Measurements from ENCODE around the gene TMEM145. TPM values are rescaled to one million over a fixed set of nuclear protein-coding genes. Genes with fewer than 3 reads are reported as not detected.

TMEM145 gene
- total RNA-seq, 4 donors from 2014 or later = not detected

DNA sequence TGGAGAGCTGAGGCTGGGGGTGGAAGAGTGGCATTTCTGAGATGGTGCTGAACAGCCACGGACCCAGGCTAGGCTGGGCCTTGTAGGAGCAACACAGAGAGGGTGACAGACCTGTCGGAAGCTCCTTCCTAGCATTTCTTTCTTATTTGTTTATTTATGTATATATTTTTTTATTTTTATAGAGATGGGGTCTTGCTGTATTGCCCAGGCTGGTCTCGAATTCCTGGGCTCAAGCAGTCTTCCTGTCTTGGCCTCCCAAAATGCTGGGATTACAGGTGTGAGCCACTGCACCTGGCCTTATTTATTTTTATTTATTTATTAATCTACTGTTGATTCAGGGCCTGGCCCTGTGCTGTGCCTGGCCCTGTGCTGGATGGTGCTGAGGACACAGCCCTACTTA is 37.6 kb upstream of the TMEM145 start:
- TF ChIP-seq, protein P1, sequence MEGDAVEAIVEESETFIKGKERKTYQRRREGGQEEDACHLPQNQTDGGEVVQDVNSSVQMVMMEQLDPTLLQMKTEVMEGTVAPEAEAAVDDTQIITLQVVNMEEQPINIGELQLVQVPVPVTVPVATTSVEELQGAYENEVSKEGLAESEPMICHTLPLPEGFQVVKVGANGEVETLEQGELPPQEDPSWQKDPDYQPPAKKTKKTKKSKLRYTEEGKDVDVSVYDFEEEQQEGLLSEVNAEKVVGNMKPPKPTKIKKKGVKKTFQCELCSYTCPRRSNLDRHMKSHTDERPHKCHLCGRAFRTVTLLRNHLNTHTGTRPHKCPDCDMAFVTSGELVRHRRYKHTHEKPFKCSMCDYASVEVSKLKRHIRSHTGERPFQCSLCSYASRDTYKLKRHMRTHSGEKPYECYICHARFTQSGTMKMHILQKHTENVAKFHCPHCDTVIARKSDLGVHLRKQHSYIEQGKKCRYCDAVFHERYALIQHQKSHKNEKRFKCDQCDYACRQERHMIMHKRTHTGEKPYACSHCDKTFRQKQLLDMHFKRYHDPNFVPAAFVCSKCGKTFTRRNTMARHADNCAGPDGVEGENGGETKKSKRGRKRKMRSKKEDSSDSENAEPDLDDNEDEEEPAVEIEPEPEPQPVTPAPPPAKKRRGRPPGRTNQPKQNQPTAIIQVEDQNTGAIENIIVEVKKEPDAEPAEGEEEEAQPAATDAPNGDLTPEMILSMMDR (IDR thresholded peaks at IDR 0.05; ENCODE audit: low read depth) = no peak

DNA sequence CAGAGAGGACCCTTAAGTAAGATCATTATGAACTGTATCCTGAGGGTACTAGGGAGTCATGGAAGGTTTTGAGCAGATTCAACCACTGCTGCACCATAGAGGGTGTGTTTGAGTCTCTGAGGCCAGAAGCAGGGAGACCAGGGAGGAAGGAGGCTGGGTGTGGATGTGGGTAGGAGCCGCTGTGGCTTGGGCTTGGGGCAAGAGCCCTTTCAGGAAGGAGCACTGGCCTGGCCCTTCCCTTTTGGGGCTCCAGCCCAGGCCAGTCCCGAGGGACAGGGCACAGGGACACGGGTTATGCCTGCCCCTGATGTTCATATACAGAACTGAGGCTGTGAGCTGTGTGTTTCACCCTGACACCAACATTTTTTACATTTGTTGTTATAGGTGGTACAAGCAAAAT is 36.8 kb upstream of the TMEM145 start:
- TF ChIP-seq, protein P1 (IDR thresholded peaks at IDR 0.05; ENCODE audit: low read depth) = no peak

DNA sequence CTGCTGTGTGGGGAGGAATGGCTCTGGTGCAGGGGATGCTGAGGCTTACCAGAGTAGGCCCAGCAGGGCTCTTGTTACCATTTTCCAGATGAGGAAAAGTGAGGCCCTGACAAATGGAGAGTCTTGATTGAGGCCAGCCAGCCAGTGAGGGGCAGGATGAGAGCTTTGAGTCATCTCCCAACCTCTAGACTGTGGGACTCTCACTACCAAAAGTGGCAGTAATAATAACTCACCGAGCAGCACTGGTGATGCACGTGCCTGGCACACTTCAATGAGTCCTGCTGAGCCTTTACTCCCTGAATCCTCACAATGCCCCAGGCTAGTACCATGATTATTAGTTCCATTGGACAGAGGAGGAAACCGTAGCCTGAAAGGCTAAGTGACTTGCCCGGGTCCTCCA is 36.3 kb upstream of the TMEM145 start:
- TF ChIP-seq, protein P1 (IDR thresholded peaks at IDR 0.05; ENCODE audit: low read depth) = no peak

DNA sequence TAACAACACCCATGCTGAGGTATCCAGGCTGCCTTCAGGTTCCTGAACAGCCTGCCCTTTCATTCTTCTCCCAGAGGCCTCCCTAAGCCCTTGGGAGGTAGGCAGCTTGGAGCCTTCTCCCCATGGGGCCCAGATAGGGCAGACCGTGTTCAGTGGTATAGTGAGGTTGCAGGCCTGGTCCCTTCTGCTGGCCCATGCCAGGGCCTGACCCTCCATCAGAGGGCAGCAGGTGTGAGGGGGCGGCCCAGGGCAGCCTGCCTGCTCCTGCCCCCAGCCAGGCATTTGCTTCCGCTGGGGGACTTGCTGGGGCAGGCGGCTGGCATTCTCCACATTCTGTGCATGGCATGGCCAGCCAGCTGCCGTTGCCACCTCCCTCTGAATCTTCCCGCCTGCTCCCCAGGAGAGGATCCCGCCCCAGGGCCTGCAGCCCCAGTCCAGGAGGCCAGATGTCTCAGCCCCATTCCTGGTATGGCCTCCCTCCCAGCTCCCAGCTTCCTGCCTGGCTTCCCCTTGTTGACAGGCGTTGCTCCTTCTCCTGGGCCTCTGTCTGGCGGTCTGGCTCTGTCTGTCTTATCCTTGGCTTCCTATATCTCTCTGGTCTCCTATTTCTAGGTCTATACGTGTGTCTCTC is 35.2 kb upstream of the TMEM145 start:
- TF ChIP-seq, protein P1 (IDR thresholded peaks at IDR 0.05; ENCODE audit: low read depth) = no peak

DNA sequence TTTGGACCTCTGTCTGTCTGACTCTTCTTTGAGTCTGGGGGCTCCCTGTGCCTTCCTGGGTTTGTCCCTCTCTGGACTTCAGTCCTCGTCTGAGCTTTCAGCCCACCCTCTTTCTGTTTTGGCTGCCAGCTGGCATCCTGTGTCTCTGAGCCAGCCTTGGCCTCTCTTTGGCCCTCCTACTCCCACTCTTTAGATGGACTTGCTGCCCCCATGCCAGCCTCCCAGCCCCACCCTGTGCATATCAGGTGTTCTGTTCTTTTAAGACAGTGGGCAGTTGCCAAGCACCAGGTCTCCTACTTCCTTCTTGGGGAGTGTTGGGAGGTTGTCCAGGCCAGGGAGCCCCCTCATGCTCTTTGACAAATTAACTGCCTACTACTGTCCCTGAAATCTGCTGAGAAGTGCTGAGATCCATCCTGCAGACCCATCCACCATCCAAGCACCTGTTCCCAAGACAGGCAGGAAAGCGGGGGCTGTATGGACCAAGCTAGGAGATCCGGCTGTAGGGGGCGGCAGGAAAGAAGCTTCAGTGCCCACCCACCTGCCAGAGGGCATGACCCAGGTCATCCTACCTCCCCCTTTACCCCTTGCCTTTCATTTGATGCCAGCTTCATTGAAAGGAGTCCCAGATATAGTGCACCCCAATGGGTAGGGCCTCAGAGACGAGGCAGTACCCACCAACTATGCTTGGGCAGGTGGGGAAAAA is 34.5 kb upstream of the TMEM145 start:
- TF ChIP-seq, protein P1 (IDR thresholded peaks at IDR 0.05; ENCODE audit: low read depth) = no peak

DNA sequence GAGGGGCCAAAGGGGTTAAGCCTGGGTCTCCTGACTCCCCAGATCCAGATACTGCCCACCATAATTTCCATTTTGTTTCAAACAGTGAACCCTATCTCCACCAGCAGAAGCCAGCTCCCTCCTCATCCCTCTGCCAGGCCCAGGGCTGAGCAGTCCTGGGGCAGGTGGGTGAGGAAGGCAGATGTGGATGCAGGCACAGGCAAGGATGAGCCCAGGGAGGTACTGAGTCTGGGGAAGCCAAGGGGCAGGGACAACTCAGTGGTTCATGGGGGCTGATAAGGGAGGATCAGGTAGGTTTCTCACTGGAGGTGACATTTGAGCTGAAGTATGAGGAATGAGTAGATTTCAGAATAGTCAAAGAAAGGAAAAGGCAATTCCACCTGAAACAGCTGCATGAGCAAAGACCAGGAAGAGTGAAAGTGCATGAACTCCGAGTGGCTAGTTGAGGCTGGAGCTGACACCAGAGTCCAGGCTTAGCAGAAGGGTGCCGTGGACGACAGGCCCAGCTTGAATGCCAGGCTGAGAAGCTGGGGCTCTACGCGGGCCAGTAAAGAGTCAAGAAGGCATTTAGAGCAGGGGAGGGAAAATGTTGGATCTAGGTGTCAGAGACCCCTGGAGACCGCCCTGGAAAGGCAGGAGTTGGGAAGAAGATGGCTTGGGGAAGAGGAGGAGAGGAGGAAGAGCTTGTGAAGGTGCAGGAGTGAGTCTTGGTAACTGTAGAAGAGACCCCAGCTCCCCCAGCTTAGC is 33.8 kb upstream of the TMEM145 start:
- TF ChIP-seq, protein P1 (IDR thresholded peaks at IDR 0.05; ENCODE audit: low read depth) = no peak

Data from subcutaneous adipose tissue (tissue), 4 donors.